HTERT RPE-1 (cell line): ENCODE measurements around the gene KRI1.
"Not testable (repeated sequence)": the region's sequence is repeated elsewhere in the genome, so short reads cannot be mapped to it uniquely, and the experiment has no call there.

Experiments
- in situ Hi-C: fragments of 300-500 bp; cut with MboI; formaldehyde crosslinking; loops from 4 replicates; pipeline ENCODE4 v1.14.3; 2020; ENCODE audit warnings: low sequenced_read_pairs

KRI1 gene

GRCh38 chr19:10551006-10551405 is 14.8 kb downstream of the KRI1 start:
- in situ Hi-C loops = not testable (repeated sequence)

DNA sequence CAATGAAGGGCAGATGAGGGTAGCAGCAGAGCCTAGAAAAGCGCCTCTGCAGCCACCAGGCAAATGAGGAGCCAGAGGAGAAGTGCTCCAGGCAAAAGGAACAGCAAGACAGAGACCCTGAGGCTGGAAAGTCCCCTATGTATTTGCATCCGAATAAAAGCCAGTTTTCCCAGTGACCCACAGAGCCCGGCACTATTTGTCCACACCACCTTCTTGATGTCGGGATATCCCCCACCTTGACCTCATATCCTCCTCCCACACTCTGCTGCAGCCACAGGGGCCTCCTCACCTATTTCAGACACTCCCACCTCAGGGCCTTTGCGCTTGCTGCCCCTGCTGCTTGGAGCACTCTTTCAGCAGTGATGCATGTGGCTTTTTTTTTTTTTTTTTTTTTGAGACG is 15.5 kb downstream of the KRI1 start:
- in situ Hi-C loops = no loop called here

GRCh38 chr19:10549733-10550132 is 16.1 kb downstream of the KRI1 start:
- in situ Hi-C loops = no loop called here

DNA sequence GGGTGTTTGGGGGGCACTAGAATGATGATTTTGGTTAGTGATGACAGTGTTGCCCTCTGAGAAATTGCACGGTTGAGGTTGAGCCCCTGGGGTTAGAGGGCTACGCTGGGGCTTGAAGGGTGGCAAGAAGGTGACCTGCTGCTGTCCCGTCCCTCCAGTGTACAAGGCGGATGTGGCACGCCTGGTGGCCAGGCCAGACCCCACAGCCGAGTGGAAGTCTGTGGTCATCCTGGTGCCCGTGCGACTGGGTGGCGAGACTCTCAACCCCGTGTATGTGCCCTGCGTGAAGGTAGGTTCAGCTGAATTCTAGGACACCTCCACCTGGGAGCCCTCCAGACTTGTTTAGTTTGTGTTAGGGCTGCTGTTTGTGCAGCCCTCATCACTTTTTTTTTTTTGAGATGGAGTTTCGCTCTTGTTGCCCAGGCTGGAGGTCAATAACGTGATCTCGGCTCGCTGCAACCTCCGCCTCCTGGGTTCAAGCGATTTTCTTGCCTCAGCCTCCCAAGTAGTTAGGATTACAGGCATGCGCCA is 17.0 kb downstream of the KRI1 start:
- in situ Hi-C loops = no loop called here

DNA sequence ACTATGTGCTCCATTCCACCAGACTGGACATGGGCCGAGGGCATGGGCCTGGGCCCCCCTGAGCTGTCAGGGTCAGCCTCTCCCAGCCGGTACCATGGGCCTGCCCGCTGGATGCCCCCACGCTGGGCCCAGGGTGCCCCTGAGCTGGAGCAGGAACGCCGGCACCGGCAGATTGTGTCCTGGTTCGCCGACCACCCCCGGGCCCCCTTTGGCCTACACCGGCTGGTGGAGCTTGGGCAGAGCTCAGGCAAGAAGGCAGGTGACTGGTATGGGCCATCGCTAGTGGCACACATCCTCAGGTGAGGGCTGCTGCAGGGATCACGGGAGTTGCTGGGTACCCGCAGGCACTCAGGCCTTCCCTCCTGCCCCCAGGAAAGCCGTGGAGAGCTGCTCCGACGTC is 19.0 kb downstream of the KRI1 start:
- in situ Hi-C loops = no loop called here

DNA sequence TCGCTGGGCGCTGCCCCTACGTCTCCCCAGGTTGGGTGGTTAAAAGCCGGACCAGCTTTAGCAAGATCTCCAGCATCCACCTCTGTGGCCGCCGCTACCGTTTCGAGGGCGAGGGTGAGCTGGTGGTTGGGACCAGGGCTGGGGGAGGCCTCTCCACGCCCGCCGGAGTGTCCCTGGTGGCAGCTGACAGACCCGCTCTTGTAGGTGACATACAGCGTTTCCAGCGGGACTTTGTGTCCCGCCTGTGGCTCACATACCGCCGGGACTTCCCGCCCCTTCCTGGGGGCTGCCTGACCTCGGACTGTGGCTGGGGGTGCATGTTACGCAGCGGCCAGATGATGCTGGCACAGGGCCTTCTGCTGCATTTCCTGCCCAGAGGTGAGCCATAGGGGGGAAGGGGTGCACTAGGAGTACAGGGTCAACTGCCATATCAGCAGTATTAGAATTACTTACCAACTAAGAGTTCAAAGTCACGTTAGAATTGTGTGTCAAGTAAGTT is 21.0 kb downstream of the KRI1 start:
- in situ Hi-C loops = no loop called here

GRCh38 chr19:10544242-10544752 is 21.5 kb downstream of the KRI1 start:
- in situ Hi-C loops = no loop called here

DNA sequence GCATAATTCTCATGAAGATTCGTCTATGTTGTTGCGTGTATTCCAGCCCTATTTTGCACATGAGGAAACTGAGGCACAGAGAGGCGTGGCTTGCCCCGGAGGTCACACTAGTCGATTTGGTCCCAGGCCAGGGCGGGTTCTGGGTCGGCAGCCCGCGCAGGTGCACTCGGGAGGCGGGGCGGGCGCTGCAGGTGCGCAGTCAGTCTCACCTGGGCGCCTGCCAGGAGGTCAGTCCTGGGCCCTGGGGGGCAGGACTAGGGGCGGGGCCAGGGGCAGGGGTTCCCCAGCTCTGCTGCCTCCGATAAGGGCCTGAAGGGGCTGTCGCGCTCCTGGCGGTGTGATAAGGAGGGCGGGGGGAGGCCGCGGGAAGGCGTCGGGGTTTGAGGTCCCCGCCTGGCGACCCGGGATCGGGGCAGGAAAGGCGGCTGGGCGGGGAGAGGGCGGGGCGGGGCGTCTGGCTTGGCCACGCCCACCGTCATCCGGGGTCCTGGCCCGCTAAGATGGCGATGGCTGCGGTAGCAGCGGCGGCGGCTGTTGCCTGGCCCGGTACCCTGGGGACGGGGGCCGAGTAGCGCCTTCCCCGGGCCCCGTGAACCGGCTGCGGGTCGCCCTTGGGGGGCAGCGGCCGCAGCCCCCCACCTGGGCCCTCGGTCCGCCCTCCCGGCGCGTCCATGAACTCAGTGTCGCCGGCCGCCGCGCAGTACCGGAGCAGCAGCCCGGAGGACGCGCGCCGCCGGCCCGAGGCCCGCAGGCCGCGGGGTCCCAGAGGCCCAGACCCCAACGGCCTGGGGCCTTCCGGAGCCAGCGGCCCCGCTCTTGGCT is 22.2 kb downstream of the KRI1 start, which contains the start of gene ATG4D:
Gene ATG4D, plus strand, starts transcription at position 485 of the 822 bp plus-strand sequence. Its CDS starts 187 bp downstream, at position 672.
- in situ Hi-C loops = no loop called here

DNA sequence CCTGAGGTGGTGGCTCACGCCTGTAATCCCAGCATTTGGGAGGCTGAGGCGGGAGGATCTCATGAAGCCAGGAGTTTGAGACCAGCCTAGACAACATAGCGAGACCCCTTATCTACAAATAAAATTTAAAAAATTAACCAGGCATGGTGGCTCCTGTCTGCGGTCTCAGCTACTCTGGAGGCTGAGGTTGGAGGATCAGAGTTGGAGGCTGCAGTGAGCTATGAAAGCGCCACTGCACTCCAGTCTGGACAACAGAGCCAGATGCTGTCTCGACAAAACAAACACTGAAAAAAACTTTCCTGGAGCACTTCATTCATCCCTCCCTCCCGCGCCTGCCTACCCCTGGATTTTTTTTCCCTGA is 22.8 kb downstream of the KRI1 start:
- in situ Hi-C loops = no loop called here

GRCh38 chr19:10539016-10539415 is 26.8 kb downstream of the KRI1 start:
- in situ Hi-C loops = not testable (repeated sequence)

- in situ Hi-C loops = no loop called here
Measured at GRCh38 chr19:10538204-10538983, 27.4 kb downstream of the KRI1 start.

- in situ Hi-C loops = no loop called here
Measured at GRCh38 chr19:10537668-10538067, 28.1 kb downstream of the KRI1 start.

DNA sequence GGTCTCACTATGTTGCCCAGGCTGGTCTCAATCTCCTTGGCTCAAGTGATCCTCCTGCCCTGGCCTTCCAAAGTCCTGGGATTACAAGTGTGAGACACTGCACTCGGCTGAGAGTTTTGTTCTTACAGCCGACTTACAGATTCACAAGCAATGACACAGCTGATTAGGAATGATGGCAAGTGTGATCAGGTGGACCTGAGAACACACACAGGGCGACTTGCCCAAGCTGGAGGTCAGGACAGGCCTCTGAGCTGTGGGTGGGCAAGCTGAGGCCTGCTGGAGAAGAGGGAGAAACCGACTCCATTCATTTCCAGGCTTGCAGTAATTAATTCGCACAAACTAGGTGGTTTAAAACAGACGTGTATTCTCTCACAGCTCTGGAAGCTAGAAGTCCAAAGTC is 30.2 kb downstream of the KRI1 start:
- in situ Hi-C loops = no loop called here

DNA sequence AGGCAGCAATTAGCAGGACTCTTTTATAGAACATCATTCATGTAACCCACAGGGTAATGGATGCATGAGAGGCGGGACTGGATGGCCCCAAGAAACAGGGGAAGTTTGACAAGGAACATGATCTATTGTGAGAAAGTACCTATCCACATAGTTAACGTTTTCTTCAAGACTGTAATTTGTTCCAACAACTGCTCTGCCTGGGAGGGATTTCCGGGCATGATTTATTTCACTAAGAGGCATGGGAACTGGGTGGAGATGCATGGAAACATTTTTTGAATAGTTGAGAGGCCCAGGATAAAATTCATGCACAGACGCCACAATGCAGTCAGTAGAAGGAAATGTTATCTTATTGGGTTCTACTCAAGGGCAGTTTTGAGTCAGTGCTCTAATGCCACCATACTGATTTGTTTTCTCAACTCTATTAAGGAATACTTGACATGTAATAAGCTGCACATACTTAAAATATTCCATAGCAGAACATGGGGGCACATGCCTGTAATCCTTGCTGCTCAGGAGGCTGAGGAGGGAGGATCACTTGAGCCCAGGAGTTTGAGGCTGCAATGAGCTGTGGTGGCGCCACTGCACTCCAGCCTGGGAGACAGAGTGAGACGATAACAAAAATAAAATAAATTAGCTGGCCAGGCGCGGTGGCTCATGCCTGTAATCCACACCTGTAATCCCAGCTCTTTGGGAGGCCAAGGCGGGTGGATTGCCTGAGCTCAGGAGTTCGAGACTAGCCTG is 32.0 kb downstream of the KRI1 start:
- in situ Hi-C loops = no loop called here

DNA sequence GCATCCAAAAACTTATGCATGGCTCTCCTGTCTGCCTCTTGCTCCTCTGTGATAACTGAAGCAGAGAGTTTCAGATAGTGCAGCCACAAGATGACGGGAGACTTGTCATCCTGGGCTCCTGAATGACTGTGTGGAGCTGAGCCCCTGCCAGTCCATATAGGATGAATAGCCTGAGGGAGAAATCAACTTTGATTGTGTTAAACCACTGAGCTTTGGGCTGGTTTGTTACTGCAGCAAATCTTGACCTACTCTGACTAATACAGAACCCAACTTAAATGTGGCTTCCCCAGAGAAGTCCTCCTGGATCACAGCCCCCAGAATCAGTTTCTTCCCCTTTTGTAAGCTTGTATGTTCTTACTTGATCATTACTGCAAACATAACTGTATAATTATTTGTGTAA is 33.4 kb downstream of the KRI1 start:
- in situ Hi-C loops = no loop called here

DNA sequence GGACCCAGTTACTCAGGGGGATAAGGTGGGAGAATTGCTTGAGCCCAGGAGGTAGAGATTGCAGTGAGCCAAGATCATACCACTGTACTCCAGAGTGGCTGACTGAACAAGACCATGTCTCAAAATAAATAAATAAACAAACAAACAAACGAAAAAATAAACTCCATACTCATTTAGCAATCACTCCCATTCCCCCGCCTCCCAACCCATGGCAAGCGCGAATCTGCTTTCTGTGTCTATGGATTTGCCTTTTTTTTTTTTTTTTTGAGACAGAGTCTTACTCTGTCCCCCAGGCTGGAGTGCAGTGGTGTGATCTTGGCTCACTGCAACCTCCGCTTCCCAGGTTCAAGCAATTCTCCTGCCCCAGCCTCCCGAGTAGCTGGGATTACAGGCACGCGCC is 38.9 kb downstream of the KRI1 start:
- in situ Hi-C loops = not testable (repeated sequence)

DNA sequence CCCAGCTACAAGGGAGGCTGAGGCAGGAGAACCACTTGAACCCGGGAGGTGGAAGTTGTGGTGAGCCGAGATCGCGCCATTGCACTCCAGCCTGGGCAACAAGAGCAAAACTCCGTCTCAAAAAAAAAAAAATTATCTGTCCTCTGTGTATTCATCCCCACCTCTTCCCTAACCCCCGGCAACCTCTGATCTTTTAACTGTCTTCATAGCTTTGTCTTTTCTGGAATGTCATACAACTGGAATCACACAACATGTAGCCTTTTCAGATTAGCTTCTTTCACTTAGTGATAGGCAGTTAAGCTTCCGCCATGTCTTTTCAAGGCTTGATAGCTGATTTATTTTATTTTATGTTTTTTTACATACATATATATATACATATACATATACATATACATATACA is 40.2 kb downstream of the KRI1 start:
- in situ Hi-C loops = no loop called here

- in situ Hi-C loops = no loop called here
Measured at GRCh38 chr19:10523135-10523636, 42.6 kb downstream of the KRI1 start.

- in situ Hi-C loops = no loop called here
Measured at GRCh38 chr19:10521461-10522171, 44.2 kb downstream of the KRI1 start.
